Measurements from ENCODE around the gene DPYSL5.
A peak's percentile ranks its signal among the peaks of the same experiment; 100 is the strongest.

Gene DPYSL5

DNA sequence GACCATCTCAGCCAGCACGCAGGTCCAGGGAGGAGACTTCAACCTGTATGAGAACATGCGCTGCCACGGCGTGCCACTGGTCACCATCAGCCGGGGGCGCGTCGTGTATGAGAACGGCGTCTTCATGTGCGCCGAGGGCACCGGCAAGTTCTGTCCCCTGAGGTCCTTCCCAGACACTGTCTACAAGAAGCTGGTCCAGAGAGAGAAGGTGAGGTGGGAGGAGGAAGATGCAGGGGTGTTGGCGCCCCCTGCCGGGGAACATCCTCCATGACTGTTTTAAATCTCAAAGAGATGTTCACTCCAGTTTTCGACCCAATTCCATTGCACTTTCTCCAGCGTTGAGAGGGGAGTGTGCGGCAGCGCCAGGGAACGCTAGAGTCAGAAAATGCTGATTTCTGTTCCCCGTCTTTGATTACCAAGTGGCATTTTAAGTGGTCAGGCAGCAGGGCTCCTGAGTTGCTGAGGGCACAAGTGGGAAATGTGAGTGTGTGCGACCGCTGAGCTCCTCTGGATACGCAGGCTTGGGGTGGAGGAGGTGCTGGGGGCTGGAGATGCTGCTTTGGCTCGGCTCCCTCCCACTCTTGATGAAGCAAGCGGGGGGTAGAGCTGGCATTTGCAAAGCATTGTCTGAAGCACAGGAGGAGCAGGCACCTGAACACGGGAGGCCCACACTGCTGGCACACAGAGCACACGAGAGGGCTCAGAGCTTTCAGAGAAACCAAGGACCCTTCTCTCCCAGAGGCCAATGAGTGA lies 94.8 kb downstream of the DPYSL5 start:
- Mint-ChIP-seq H3K4me3 (no peak overlapping the region), H3K27ac (no peak overlapping the region), H3K36me3 (no peaks in the 10 kb centered on the region), H3K9me3 (no peaks in the 10 kb centered on the region), H3K27me3 (peaks cover 7% of the 10 kb centered on the region), H3K4me1 (peaks cover 5% of the 10 kb centered on the region)

DNA sequence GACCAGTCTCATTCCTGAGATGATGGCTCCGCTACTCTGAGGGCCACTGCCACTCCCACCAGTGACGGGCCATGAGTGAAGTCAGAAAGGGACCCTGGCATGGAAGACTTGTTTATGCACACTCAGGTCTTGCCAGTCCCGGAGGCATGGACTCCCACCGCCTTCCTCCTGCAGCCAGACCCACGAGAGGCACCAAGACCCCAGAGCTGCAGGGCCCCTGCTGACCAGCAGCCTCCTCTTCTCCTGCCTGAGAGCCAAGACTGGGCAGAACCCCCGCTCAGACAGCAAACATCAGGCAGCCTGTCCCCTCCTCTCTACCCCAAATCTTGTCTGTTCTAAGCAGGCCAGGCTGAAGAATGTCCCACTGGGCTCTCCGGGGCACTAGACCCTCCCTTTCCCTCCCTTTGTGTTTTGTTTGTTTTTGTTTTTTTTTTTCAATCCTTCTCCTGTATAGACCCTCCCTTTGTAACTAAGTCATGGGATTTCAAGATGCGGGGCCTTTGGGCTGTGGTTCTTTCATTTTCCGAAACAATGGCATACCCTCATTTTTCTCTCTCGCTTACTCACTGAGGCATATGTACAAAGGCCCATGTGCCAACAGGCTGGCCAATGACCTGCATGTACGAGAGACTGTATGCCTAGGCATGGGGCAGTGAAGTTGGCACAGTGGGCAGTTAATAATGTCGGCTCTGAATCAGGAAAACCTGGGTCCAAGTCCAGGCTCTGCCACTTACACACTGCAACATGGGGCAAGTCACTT lies 98.2 kb downstream of the DPYSL5 start:
- Mint-ChIP-seq H3K27ac (no peak overlapping the region), H3K9me3 (no peaks in the 10 kb centered on the region), H3K36me3 (no peaks in the 10 kb centered on the region), H3K4me3 (no peak overlapping the region), H3K4me1 (peaks cover 5% of the 10 kb centered on the region), H3K27me3 (peaks cover 7% of the 10 kb centered on the region)

DNA sequence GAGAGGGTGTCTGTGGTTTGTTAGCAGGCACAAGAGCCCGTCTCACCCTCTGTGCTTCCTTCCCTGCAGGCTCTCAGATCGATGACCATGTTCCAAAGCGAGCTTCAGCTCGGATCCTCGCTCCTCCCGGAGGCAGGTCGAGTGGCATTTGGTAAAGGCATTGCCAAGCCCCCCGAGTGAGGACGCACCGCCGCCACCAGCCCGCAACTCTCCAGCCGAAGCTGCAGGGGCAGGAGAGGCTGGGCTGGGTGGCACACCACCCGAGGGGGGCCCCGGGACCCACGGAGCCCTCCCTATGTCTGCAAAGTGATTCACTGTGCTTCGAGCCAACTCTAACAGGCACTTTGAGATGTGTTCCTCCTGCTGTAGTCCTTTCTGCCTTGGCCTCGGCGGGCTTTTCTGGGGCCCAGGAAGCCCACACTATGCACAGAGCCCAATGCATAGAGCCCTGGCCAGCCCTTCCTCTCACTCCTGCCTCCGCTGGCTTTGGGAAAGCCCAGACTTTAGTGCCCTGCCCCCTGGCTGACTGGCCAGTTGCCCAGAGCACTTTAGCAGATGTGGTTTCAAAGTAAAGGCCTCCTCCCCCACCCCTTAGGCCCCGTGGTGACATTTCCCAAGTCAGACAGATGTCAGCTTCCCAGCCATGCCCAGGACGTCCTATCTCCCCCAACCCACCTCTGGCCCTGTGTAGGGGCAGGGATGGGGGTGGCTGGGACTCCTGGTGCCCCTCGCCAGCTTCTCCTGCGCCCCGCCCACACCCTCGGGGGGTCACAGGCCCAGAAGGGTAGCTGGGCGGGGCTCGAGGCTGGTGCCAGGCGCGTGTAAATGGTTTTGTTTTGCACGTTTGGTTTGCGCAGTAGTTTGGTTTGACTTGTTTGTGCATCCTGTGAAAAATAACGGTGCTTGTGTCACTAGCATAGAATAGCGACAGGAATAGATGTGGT lies 99.2 kb downstream of the DPYSL5 start:
- peaks cover 5% of the 10 kb centered on the region for H3K4me1 Mint-ChIP-seq
- peaks cover 7% of the 10 kb centered on the region for H3K27me3 Mint-ChIP-seq
- no peaks in the 10 kb centered on the region for H3K36me3 Mint-ChIP-seq
- H3K9me3 Mint-ChIP-seq = no peaks in the 10 kb centered on the region
- H3K4me3 Mint-ChIP-seq = no peak overlapping the region
- no peak overlapping the region for H3K27ac Mint-ChIP-seq

DNA sequence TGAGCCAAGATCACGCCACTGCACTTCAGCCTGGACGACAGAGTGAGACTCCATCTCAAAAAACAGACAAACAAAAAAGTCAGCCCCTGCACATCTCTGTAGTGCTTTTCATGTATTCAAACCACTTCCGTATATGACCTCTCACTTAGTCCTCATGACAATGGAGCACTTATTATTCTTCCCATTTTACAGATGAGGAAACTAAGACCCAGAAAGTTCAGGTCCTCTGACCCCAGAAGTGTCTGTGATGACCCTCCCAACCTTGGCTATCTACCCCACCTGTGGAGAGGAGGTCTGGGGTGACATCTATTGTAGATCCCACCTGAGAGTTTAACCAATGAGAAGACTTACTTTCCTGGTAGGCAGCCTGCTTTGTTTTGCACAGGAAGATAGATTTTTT lies 100.9 kb downstream of the DPYSL5 start:
- H3K9me3 Mint-ChIP-seq = no peaks in the 10 kb centered on the region
- H3K4me1 Mint-ChIP-seq = no peaks in the 10 kb centered on the region

DNA sequence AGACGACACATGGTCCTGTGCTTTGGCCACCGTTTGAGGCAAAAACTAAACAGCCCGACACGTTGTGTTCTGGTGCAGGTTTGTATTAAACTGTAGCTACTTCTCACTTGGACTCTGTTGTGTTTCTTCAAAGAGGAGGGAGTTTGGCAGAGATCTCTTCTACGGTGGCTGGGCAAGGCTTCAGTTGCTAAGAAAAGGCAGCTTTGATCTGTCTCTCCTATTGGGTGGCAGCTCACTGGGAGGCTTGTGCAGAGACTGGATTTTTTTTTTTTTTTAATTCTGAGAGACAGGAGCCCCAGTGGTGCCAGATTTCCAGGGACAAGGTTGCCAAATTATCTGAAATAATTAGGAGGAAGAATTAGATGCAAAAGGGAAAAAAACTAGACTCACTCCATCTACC lies 102.3 kb downstream of the DPYSL5 start:
- no peak overlapping the region for H3K4me3 Mint-ChIP-seq
- no peaks in the 10 kb centered on the region for H3K36me3 Mint-ChIP-seq
- peaks cover 10% of the 10 kb centered on the region for H3K27me3 Mint-ChIP-seq
- no peaks in the 10 kb centered on the region for H3K4me1 Mint-ChIP-seq
- no peaks in the 10 kb centered on the region for H3K9me3 Mint-ChIP-seq
- H3K27ac Mint-ChIP-seq = no peak overlapping the region

More for the DNA sequence above, 100.9 kb downstream of the DPYSL5 start:
- H3K27ac Mint-ChIP-seq = no peak overlapping the region
- no peak overlapping the region for H3K4me3 Mint-ChIP-seq
- H3K36me3 Mint-ChIP-seq = no peaks in the 10 kb centered on the region
- peaks cover 4% of the 10 kb centered on the region for H3K27me3 Mint-ChIP-seq

DNA sequence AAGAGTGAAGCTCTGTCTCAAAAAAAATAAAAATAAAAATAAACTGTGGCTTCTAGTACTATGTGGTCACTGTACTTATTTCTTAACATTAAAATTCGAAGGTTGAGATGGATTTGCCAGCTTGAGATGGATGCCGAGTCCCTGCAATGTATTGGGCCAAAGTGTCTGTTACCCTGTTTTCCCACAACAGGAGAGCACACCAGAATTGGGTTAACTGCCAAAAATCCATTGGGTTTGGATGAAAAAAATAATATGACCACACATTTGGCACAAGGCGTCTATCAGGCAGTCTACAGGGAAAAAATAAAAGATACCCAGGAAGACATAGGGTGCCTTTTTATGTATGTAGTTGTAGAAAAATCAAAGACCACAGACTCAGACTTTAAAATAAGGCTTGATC lies 103.3 kb downstream of the DPYSL5 start:
- no peak overlapping the region for H3K4me3 Mint-ChIP-seq
- peaks cover 10% of the 10 kb centered on the region for H3K27me3 Mint-ChIP-seq
- H3K4me1 Mint-ChIP-seq = no peaks in the 10 kb centered on the region
- H3K36me3 Mint-ChIP-seq = no peaks in the 10 kb centered on the region
- H3K9me3 Mint-ChIP-seq = no peaks in the 10 kb centered on the region
- H3K27ac Mint-ChIP-seq = no peak overlapping the region

DNA sequence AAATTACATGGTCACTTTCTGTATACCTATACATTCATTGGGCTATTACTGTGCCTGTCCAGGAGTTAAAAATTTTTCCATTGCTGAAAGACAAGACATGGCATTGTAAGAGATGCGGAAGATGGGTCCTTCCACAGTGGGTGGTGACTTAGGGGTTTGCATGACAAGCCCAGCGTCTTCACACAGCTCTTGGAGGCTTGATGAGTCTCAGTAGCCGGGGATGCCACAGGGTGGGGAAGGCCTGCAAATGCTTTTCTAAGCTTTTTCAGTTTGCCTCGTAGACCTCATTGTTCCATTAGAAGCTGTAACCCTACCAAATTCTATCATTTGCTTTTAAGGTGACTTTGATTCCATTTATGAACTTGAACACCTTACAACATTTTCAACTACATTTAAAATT lies 104.4 kb downstream of the DPYSL5 start:
- H3K9me3 Mint-ChIP-seq = no peaks in the 10 kb centered on the region
- peaks cover 12% of the 10 kb centered on the region for H3K27me3 Mint-ChIP-seq

DNA sequence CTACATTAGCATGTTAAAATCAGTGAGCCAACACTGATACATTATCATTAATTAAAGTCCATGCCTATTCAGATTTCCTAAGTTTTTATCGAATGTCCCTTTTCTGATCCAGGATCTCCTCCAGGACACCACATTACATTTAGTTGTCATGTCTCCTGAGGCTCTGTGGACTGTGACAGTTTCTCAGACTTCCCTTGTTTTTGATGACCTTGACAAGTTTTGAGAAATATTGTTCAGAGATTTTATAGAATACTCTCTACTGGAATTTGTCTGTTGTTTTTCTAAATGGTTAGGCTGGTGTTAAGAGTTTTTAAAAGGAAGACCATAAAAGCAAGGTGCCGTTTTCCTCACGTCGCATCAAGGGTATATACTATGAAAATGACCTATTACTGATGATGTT lies 106.2 kb downstream of the DPYSL5 start:
- no peaks in the 10 kb centered on the region for H3K9me3 Mint-ChIP-seq
- H3K4me1 Mint-ChIP-seq = no peaks in the 10 kb centered on the region
- peaks cover 13% of the 10 kb centered on the region for H3K27me3 Mint-ChIP-seq
- no peak overlapping the region for H3K27ac Mint-ChIP-seq
- no peaks in the 10 kb centered on the region for H3K36me3 Mint-ChIP-seq
- H3K4me3 Mint-ChIP-seq = no peak overlapping the region

More for the DNA sequence above, 104.4 kb downstream of the DPYSL5 start:
- no peaks in the 10 kb centered on the region for H3K4me1 Mint-ChIP-seq
- no peak overlapping the region for H3K4me3 Mint-ChIP-seq
- no peaks in the 10 kb centered on the region for H3K36me3 Mint-ChIP-seq
- H3K27ac Mint-ChIP-seq = no peak overlapping the region

DNA sequence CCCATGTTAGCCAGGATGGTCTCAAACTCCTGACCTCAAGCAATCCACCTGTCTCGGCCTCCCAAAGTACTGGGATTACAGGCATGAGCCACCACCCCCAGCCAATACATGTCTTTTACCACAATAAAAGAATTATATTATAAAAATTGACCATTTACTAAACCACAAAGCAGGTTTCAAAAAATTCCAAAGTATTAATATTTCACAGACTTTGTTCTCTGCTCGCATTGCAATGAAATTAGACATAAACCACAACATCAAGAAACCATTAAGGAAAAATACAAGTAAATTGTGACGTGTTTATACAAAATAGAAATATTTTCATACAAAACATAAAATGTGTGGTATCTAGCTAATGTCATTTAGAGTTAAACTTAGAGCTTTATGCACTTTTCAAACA lies 109.1 kb downstream of the DPYSL5 start:
- H3K27me3 Mint-ChIP-seq = peaks cover 15% of the 10 kb centered on the region
- no peak overlapping the region for H3K27ac Mint-ChIP-seq

DNA sequence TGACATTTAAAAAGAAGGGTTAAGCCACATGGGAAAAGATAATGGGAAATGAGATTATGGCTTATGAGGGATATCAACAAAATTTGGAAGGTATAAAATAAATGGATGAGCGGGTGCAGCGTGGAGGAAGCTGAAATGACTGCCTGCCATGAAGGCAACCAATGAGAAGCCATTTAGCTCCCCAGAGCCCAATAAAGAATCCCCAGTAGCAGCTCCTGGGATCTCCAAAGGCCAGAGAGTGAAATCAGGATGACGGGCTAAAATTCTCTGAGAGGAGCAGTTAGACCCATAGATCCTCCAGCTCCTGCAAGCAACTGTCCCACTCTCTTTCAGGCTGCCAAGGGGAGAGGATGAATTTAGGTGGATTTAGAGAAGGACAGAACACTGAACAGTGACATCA lies 109.6 kb downstream of the DPYSL5 start:
- Mint-ChIP-seq H3K4me3 (no peak overlapping the region), H3K4me1 (no peaks in the 10 kb centered on the region), H3K27me3 (peaks cover 15% of the 10 kb centered on the region), H3K9me3 (no peaks in the 10 kb centered on the region), H3K27ac (peak overlapping the region; percentile 1), H3K36me3 (no peaks in the 10 kb centered on the region)

More for the DNA sequence above, 109.1 kb downstream of the DPYSL5 start:
- H3K9me3 Mint-ChIP-seq = no peaks in the 10 kb centered on the region
- no peaks in the 10 kb centered on the region for H3K36me3 Mint-ChIP-seq
- no peak overlapping the region for H3K4me3 Mint-ChIP-seq
- no peaks in the 10 kb centered on the region for H3K4me1 Mint-ChIP-seq

DNA sequence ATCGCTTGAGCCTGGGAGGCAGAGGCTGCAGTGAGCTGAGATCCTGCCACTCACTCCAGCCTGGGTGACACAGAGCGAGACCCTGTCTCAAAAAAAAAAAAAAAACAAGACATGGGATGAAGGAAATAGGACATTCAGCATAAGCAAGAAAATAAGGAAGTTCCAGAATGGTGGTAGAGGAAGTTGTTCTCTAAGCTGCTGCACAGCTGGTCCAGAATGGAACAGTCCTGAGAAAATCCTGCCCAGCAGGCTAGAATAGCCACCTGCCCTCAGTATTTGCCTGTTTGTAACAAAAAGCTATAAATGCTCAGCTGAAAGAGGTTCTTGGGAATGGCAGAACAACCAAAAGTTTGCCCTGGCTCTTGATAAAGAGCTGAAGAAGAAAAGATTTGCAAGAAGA lies 111.4 kb downstream of the DPYSL5 start:
- Mint-ChIP-seq H3K9me3 (no peaks in the 10 kb centered on the region), H3K27me3 (peaks cover 16% of the 10 kb centered on the region), H3K4me1 (no peaks in the 10 kb centered on the region), H3K36me3 (no peaks in the 10 kb centered on the region), H3K27ac (no peak overlapping the region), H3K4me3 (no peak overlapping the region)

DNA sequence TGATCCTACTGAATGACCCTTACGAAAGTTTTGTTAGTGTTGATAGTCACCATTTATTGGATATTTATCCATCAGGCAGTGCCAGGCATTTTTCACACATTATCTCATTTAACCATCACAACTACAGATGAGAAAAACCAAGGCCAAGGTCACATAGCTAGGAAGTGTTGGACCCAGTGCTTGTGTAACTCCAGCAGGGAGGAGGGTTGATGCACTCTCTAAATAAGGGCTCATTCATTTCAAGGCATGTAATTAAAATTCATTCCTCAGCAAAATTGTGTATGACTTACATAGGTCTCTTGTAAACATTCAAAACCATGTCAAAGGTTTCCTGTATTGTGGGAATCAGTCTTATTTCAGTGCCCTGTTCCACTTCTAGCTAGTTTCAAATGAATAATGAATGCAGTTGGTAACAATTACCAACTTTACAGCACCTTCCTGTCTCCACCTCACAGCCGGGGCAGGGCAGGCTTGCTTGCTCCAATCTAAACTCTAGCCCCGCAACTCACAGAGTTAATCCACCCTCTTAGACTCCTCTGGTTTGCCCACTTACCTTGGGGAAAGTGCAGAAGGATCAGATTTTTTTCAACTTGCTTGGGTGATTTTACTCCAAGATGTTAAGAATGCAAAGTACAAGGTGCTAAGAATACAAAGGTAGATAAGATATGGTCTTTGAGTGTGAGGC lies 116.7 kb downstream of the DPYSL5 start:
- Mint-ChIP-seq H3K27ac (no peak overlapping the region), H3K4me1 (peaks cover 10% of the 10 kb centered on the region), H3K36me3 (no peaks in the 10 kb centered on the region), H3K27me3 (peaks cover 14% of the 10 kb centered on the region), H3K9me3 (no peaks in the 10 kb centered on the region), H3K4me3 (no peak overlapping the region)

DNA sequence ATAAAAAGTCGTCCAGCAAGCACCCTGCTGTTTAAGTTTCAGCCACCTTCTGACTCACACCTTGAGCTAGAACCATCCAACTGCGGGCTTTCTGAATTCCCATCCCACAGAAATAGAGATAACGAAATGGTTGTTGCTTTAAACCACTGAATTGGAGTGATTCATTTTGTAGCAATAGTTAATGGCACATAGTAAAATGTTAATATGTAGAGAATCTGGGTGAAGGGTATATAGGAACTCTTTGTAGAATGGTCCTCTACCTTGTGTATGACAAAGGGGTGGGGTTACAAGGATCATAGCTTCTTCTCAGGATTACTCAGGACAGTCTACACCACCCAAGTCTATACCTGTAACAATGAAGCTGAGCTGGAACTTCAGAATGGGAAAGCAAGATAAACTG lies 120.1 kb downstream of the DPYSL5 start:
- H3K4me1 Mint-ChIP-seq = peaks cover 25% of the 10 kb centered on the region
- no peak overlapping the region for H3K27ac Mint-ChIP-seq
- H3K27me3 Mint-ChIP-seq = peaks cover 13% of the 10 kb centered on the region
- no peak overlapping the region for H3K4me3 Mint-ChIP-seq
- no peaks in the 10 kb centered on the region for H3K9me3 Mint-ChIP-seq
- no peaks in the 10 kb centered on the region for H3K36me3 Mint-ChIP-seq

DNA sequence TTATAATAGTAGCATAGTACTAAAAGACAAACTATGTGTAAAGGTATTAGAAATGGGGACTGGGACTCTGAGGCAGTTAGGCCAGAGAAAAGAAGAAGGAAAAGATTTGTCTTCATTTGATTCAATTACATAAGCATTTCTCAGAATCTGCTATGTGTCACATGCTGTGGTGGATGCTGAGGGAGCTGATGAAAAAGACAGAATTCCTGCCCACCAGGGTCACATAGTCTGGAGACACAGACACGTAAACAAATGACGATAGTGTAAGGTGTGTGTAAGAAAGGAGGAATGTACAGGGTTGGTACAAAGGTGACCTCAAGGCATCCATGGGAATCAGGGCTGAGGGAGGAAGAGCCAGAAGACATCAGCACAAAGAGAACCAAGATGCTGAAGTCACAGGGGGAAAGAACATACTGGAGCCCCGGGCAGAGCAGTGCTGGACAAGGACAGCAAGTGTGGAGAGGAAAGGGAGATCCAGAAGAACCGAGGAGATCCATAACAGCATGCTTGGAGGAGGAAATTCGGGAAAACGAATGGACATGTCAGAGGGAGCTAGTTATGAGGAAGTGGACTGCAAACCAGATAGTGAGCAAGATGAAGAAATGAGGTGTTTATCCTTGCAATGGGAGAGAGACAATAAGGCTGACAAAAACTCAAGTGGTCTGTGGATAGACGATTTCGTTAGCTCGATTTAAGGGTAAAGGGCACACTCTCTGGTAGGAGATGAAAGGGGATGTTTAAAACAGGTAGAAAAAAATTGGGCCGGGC lies 121.3 kb downstream of the DPYSL5 start:
- H3K36me3 Mint-ChIP-seq = no peaks in the 10 kb centered on the region
- H3K4me1 Mint-ChIP-seq = peaks cover 25% of the 10 kb centered on the region
- H3K27ac Mint-ChIP-seq = no peak overlapping the region
- H3K9me3 Mint-ChIP-seq = no peaks in the 10 kb centered on the region
- peaks cover 10% of the 10 kb centered on the region for H3K27me3 Mint-ChIP-seq
- peak overlapping the region; percentile 78 for H3K4me3 Mint-ChIP-seq
